ENCODE data around the gene LGALS3BP. TPM values are rescaled to one million over a fixed set of nuclear protein-coding genes. Genes with fewer than 3 reads are reported as not detected.
"Not testable (repeated sequence)": the region's sequence is repeated elsewhere in the genome, so short reads cannot be mapped to it uniquely, and the experiment has no call there.

The LGALS3BP gene
- total RNA-seq, 1 experiment from 2014 or later = 69.8 TPM

GRCh38 chr17:79022507-79022991 lies 42.8 kb upstream of the LGALS3BP start:
- Histone ChIP-seq H3T11ph (ENCODE audit: low read length) (no peak overlapping the region), H3K56ac (ENCODE audit: insufficient read length, low read depth, low read length) (no peak overlapping the region), H2AK5ac (ENCODE audit: insufficient read length, low read length) (no peak overlapping the region), H2BK12ac (ENCODE audit: insufficient read length, low read depth, low read length) (no peak overlapping the region), H4K91ac (ENCODE audit: insufficient read length, low read depth, low read length) (no peak overlapping the region), H3K27me3 (ENCODE audit: insufficient read depth, low read length) (peaks cover 36% of the 10 kb centered on the region; the same call in 1 of the 2 replicates), H4K5ac (ENCODE audit: insufficient read length, low read depth, low read length) (no peak overlapping the region), H3K18ac (ENCODE audit: insufficient read length, low read depth, low read length) (no peak overlapping the region), H3K4ac (ENCODE audit: low read depth, low read length) (no peak overlapping the region), H4K20me1 (ENCODE audit: control insufficient read depth, insufficient read depth, insufficient read length) (no peaks in the 10 kb centered on the region), H3K14ac (ENCODE audit: insufficient read depth, low read length) (no peak overlapping the region), H3K4me2 (ENCODE audit: insufficient read depth, insufficient read length, low read length) (no peak overlapping the region), H3K79me2 (ENCODE audit: insufficient read depth, low read length) (no peaks in the 10 kb centered on the region), H3K23ac (ENCODE audit: insufficient read length, low read depth, low read length) (no peak overlapping the region), H4K8ac (replicated peaks; ENCODE audit: insufficient read length, low read depth, low read length) (no peak overlapping the region), H2BK120ac (ENCODE audit: low read depth, low read length, poor library complexity, severe bottlenecking) (no peak overlapping the region), H2AFZ (ENCODE audit: low read length) (no peak overlapping the region), H2BK20ac (ENCODE audit: low read depth, low read length, poor library complexity, severe bottlenecking) (no peak overlapping the region), H3K23me2 (ENCODE audit: insufficient read length, low read depth, low read length, poor library complexity, severe bottlenecking) (peaks cover 13% of the 10 kb centered on the region), H3K79me1 (ENCODE audit: insufficient read depth, low read depth, low read length, poor library complexity, severe bottlenecking) (no peaks in the 10 kb centered on the region), H2BK15ac (ENCODE audit: low read depth, low read length) (no peak overlapping the region), H3K9me3 (ENCODE audit: control insufficient read depth, low read depth, low read length) (no peaks in the 10 kb centered on the region), H3K4me1 (ENCODE audit: insufficient read depth, low read length) (no peaks in the 10 kb centered on the region), H3K27ac (ENCODE audit: insufficient read length, low read depth, low read length) (no peak overlapping the region), H3K9ac (ENCODE audit: extremely low read depth, insufficient read length, low read length) (no peak overlapping the region), H2BK5ac (ENCODE audit: insufficient read length, low read length) (no peak overlapping the region)
- no peaks in the 10 kb centered on the region for H3K9me3 Mint-ChIP-seq
- DNase-seq = no peak
- no peak overlapping the region for H3K4me3 Mint-ChIP-seq
- no peak overlapping the region for H3K27ac Mint-ChIP-seq
- no CpG with 5 or more reads among the region's 9 CpGs for WGBS (ENCODE audit: extremely low coverage, insufficient read length, low lambda C conversion rate)
- peaks cover 99% of the 10 kb centered on the region for H3K27me3 Mint-ChIP-seq (ENCODE audit: low read depth)
- no peaks in the 10 kb centered on the region; a peak in 1 of 7 replicates for H3K36me3 Mint-ChIP-seq (ENCODE audit: insufficient read depth in 1 of 3, low read depth in 3 of 3)
- peaks cover 11 to 25% of the 10 kb centered on the region in 2 experiments for H3K4me1 Mint-ChIP-seq
- TF ChIP-seq CTCF (conservative IDR thresholded peaks at IDR 0.05) = no peak

GRCh38 chr17:79021929-79022328 lies 42.2 kb upstream of the LGALS3BP start:
- H3K79me1 ChIP-seq (ENCODE audit: insufficient read depth, low read depth, low read length, poor library complexity, severe bottlenecking); H3T11ph ChIP-seq (ENCODE audit: low read length); H3K27ac ChIP-seq (ENCODE audit: insufficient read length, low read depth, low read length); H3K9me3 Mint-ChIP-seq; H2BK15ac ChIP-seq (ENCODE audit: low read depth, low read length); H3K36me3 Mint-ChIP-seq (ENCODE audit: insufficient read depth in 1 of 3, low read depth in 3 of 3); H3K4me1 ChIP-seq (ENCODE audit: insufficient read depth, low read length); H4K5ac ChIP-seq (ENCODE audit: insufficient read length, low read depth, low read length); H3K4me3 Mint-ChIP-seq; H3K27ac Mint-ChIP-seq; H3K14ac ChIP-seq (ENCODE audit: insufficient read depth, low read length); H4K91ac ChIP-seq (ENCODE audit: insufficient read length, low read depth, low read length); H2BK12ac ChIP-seq (ENCODE audit: insufficient read length, low read depth, low read length); H3K23ac ChIP-seq (ENCODE audit: insufficient read length, low read depth, low read length); H3K9me3 ChIP-seq (ENCODE audit: control insufficient read depth, low read depth, low read length); H2BK5ac ChIP-seq (ENCODE audit: insufficient read length, low read length); H3K18ac ChIP-seq (ENCODE audit: insufficient read length, low read depth, low read length); H3K4me2 ChIP-seq (ENCODE audit: insufficient read depth, insufficient read length, low read length); H4K8ac ChIP-seq (replicated peaks; ENCODE audit: insufficient read length, low read depth, low read length); DNase-seq; H3K9ac ChIP-seq (ENCODE audit: extremely low read depth, insufficient read length, low read length); H2BK120ac ChIP-seq (ENCODE audit: low read depth, low read length, poor library complexity, severe bottlenecking); H3K79me2 ChIP-seq (ENCODE audit: insufficient read depth, low read length); H4K20me1 ChIP-seq (ENCODE audit: control insufficient read depth, insufficient read depth, insufficient read length); H3K4ac ChIP-seq (ENCODE audit: low read depth, low read length); H2AK5ac ChIP-seq (ENCODE audit: insufficient read length, low read length); H2AFZ ChIP-seq (ENCODE audit: low read length); H2BK20ac ChIP-seq (ENCODE audit: low read depth, low read length, poor library complexity, severe bottlenecking); H3K56ac ChIP-seq (ENCODE audit: insufficient read length, low read depth, low read length): not testable (repeated sequence)
- H3K23me2 ChIP-seq (ENCODE audit: insufficient read length, low read depth, low read length, poor library complexity, severe bottlenecking) = peaks cover 13% of the 10 kb centered on the region
- H3K4me1 Mint-ChIP-seq = peaks cover 15 to 26% of the 10 kb centered on the region in 2 experiments
- peaks cover 99% of the 10 kb centered on the region for H3K27me3 Mint-ChIP-seq (ENCODE audit: low read depth)
- peaks cover 36% of the 10 kb centered on the region; the same call in 1 of the 2 replicates for H3K27me3 ChIP-seq (ENCODE audit: insufficient read depth, low read length)
- WGBS (ENCODE audit: extremely low coverage, insufficient read length, low lambda C conversion rate) = no CpG with 5 or more reads among the region's 2 CpGs
